Stimulated activated CD4-positive, alpha-beta T cell treated with anti-CD3 and anti-CD28 coated beads, Interleukin-1b, Interleukin-23, amount 100 ng/mL, for 1 hour (primary cell): Measurements from ENCODE around the gene VILL.
"Not testable (repeated sequence)": the region's sequence is repeated elsewhere in the genome, so short reads cannot be mapped to it uniquely, and the experiment has no call there.

Experiments
- DNase-seq, 2 donors: peaks; one replicate each; pipeline ENCODE4 v3.0.0-alpha.2; 2020; ENCODE audit warnings: low read depth in 2 of 2

VILL gene

DNA sequence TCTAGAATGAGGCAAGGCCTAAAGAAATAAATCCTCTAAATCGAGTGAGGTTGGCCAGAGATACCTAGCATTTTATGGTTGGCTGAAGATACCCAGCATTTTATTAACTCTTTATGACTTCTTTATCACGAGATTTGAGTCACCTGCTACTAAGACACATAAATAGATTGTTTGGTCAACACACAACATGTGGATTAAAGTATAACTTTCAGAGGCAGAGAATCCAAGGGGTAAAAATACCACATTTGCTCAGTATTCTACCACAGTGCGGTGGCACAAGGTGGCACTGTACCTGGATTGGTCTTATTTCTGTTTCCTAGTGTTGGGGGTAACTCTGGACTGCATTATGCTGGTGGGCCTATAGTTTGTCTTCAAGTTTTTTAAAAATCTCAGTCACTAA, 27.0 kb upstream of the VILL start:
- no peak for DNase-seq

DNA sequence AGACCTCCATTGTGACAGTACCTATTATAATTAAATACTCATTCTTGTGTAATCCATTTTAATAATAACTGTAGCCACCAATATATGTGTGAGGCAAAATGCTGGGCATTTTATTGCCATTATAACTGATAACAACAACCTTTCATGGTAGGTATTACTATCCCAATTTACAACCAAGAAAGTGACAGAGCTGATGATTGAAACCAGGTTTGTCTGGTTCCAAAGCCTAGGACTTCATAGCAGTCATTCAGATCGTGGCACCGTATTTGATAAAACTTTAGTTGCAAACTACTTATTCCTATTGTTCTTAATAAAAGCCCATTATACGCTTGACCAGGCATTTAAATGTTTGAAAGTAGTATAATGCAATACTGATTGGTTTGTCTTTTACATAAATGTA, 26.4 kb upstream of the VILL start:
- no peak for DNase-seq

DNA sequence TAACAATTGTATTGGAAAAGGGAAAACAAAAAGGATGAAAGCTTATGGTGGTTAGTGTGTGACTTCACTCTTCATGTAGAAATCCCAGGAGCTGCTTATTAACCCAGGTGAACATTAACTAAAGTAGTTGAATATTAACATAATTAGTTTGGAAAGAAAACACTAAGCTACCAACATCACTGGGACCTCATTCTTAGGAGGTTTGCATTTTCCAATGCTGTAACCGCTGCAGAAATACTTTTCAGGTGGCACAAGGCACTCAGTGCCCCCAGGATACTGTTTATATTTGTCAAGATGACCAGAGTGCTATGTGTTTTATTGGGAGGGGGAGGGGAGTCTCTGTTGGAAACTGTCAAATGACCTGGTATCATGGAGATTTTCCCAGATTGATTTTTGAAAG, 25.9 kb upstream of the VILL start:
- DNase-seq, result no peak

DNA sequence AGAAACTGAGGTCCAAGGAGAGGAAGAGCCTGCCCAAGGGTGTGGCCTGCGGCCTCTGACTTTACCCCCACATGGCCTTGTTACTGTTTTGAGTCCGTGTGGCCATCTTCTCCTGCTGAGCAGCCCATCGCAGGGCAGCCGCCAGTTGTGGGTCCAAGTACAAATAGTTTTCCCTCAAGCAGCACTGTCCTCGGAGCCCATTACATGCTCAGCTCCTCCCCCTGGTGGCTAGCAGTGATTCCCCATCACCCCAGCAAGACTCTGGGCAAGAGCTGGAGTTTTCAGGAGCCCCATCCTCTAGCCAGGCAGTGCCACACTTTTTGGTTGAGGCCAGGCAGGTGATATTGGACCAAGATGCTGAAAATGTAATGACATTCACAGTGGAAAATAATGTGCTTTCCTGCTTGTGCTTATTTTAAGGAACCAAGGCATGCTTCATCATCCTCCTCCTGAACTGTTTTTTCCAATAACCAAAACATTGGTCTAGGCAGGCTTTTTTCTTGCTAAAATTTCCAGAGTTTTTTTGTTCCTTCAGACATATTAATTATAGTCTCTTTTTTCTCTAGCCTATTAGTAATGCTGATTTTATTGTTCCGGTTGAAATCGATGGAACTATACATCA, 23.2 kb upstream of the VILL start:
- DNase-seq, result peak; percentile 7 to 39

DNA sequence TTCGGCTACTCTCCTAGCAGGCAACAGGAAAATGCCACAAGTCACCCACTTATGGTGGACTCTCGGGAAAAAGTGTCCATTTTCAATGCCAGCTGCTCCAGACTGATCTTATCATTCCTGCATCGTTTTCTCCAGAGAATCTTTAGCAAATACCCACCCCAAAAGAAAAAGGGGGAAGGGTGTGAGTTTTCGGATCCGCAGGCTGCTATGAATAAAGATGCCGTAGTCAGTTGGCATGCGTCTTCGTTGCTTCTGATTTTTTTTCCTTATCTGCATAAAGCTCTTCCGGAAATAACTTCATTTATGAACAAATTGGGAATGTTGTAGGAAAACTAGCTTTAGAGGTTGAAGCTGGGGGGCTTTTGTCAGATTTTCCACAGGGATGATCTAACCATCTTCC, 22.4 kb upstream of the VILL start:
- DNase-seq, result no peak

DNA sequence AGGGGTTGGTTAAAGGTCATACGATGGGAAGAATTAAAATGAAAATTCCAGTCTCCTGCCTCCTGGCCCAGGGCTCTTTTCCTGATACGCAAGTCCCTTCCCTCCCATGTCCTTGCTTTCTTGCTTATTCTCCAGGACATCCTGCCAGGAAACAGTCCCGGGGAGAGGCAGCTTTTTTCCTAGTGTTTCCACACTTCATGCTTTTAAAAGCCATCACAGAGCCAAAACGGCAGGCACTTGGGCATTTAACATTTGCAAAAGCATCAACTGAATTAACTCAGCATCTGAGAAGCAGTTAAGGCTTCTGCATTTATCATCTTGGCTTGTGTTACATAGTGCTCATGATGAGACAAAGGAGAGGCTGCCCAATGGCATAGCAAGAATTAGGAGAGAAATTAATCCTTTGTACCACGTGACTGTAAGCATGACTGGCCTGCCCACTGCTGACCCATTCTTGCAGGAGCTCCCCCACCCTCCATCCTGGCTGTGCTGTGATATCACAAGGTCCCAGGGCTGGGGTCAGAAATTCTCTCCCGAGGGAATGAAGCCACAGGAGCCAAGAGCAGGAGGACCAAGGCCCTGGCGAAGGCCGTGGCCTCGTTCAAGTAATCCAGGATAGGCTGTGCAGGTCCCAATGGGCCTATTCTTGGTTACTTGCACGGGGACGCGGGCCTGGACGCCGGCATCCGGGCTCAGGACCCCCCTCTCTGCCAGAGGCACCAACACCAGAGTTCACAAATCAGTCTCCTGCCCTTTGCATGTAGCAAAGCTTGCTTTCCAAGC, 21.6 kb upstream of the VILL start:
- no peak for DNase-seq

DNA sequence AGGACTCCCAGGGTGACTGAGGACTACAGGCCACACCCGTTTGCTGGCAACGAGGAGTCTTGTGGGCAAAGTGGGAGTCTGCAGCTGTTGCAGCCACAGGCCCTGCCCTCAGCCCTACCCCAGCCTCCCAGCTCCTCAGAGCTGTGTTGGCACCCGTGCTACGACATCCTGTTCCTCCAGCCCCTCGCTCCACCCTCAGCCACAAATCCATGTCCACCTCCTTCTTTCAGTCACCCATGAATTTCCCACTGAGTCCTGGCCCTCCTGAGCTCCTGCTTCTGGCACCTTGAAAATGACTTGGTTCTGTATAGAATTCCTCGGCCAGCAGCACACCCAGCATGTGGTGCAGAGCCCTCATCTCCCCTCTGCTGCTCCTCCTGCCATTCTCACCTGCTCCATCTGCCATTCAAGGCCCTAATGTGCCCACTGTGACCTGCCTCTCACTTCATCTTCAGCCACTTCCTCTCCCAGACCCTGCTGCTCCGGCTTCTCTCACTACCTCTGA, 20.9 kb upstream of the VILL start:
- DNase-seq, result no peak

DNA sequence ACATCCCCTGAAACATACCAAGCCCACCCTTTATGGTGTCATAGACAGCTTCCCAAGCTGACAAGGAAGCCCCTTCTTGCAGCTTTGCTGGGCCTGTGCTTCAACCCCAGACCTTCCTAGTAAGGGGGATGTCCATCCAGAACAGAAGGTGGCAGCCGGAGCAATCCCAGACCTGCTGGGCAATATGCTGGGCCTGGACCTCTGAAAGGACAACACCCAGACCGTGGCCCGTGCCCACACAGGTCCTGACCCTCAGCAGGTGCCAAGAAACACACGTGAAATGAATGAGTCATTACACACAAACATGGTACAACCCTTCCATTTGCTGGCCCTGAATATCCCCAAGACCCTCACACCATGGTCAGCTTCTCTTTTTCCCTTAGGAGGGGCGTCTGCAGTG, 19.8 kb upstream of the VILL start:
- DNase-seq, result no peak

DNA sequence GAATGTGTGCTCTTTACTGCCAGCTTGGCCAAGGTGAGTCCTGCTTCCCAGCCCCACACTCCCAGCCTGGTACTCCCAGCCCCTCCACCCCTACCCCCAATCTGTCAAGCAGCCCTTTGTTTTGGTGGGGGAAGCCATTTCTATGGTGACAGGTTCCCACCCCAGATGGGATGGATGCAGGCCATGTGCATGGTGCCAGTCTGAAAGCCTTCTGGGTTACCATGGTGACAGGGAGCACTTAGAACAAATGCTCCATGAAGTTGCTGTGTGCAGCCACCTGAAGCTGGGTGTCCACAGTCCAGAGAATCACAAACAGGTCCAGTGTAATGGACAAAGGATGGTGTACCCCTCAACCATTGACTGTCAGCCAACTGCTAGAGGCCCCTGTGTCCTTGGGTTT, 19.1 kb upstream of the VILL start:
- no peak for DNase-seq

DNA sequence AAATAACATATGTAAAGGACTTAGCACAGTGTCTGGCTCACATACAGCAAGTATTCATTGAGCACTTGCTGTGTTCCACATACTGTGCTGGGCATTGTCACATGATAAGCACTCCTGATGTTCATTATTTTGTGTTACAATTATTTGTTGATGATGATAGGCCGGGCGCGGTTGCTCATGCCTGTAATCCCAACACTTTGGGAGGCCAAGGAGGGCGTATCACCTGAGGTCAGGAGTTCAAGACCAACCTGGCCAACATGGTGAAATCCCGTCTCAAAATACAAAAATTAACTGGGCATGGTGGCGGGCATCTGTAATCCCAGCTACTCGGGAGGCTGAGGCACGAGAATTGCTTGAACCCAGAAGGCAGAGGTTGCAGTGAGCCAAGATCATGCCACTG, 18.5 kb upstream of the VILL start:
- not testable (repeated sequence) for DNase-seq

DNA sequence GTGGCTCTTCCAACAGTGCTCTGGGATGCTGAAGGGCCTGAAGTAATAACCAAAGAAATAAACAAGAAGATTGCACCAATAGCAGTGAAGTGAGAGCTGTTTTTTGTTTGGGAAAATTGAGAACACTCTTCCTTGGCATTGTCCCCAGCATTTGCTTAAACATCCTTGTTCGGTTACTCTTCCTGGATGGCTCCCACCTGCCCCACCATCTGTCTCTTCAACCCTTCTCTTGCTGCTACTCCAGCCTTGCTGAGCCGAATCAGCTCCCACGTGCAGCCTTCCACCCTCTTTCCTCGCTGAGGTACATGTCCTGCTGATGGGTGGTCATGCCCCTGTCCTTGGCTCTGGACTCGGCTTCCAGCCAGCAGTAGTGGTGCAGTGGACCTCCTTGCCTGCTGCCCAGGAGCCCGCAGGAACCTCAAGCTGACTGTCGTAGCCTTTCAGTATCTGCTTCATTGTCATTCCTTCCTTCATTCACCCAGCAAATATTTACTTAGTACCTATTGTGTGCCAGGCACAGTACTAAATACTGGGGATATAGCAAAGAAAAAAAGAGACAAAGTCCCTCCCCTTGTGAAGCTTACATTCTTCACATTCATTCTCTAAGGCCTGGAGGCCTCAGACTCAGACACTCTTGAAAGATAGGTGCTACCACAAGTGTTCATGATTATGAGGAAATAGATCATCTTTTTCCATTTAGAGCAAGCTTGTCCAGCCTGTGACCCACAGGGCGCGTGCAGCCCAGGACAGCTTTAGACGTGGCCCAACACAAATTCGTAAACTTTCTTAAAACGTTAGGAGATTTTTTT, 17.1 kb upstream of the VILL start:
- DNase-seq, result no peak

DNA sequence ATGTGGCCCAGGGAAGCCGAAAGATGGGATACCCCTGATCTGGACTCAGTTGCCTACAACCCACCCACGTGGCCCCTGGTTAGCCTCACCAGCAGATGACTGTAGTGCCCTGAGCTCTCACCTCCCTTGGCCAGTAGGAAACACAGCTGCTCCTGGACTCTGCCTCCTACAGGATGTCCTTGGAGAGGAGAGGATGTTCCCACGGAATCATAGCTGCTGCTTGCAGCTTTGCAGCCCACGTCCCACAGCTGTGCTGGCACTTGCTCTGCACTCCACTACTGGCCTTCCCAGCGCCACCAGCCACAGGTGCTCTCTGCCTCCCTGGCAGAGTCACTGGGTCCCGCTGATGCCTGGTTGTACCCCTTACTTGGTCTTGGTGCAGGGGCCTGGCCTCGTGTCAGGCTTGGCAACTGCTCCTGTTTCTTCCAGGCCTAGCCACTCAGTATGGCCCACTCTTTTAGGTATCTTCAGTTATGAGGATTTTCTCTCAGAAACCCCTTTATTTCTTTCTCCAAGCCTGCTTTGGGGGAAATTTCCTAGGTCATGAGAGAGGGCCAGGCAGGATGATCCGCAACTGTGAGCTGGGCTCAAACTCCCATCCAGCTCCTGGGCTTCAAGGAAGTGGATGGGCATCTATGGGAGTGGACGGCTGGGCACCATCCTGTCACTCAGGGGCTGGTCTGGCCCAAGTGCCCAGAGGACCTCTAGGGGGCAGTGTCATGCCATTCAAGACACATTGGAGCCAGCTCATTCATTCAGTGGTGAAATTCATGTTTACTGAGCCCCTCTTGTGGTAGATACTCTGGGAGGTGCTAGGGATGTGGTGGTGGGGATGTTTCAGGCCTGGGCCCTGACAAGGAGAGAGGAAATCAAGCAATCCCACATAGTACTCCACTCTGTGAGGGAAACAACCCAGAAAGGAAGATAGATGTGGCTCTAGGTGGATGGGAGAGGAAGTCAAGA, 16.2 kb upstream of the VILL start:
- peak; percentile 36 to 37 for DNase-seq

DNA sequence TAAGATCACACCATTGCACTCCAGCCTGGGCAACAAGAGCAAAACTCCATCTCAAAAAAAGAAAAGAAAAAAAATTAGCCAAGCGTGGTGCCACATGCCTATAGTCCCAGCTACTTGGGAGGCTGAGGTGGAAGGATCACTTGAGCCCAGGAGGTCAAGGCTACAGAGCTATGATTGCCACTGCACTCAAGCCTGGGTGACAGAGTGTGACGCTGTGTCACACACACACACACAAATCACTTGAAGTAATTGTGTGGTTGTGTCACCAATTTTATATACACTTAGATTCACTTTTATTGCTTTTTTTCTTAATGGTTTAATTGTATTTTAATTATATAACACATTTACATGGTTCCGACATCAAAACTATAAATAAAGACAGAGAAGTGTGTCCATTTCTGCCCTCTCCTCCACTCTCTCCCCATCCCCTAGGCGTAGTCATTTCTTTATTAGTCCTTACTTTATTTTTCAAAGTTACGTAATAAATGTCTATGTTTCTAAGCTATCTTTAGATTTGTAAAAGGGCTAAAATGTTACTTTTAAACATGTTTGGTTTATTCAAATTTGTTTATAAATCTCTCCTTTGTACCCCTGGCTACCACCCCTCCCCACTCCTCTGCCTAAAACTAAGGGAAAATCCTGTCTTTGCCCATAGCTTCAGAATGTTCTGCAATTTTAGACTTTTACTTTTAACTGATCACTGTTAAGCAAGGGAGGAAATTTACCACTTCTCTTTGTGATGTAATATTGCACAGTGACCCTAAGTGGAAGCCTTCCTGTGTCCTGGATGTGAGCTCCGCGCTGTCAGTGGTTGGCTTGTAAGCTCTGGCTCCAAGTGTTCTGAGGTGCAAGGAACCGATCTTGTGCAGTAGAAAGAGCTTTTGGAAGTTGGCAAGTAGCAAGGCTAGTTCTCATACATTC, 10.8 kb upstream of the VILL start:
- no peak for DNase-seq

DNA sequence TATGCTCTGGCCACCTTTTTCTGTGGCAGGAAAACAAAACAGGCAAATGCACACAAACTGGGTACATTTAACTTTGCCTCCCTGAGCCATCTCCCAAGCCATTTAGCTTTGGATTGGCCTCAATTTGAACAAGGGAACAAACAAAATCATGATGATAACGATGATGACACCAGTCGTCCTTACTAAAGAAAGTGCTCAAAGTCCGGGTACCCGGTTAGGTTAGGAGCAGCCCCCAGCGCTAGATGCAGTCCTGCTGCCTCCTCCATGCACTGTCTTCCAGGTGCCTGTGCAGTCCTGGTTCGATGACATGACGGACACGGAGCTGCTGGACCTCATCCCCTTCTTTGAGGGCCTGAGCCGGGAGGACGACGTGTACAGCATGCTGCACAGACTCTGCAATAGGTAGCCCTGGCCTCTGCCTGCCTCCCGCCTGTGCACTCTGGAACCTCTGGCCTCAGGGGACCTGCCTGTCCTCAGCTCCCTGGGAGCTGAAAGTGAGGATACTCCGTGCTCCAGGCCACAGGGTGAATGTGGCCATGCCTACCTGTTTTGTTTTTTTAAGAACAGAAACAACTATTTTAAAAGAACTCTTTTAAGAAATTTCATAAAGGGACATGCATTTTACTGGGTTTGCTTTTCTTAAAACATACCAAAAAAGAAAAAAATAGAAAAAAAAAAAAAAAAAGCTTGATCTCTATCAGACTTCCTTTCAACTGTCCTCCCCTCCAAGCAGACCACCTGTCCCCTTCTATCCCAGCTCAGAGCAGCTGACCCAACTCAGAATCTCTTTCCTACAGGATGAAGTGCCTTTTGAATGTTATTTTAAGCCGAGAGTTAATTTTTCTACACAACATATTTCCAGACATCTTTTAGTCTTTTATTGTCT, 9.9 kb upstream of the VILL start:
- no peak for DNase-seq

DNA sequence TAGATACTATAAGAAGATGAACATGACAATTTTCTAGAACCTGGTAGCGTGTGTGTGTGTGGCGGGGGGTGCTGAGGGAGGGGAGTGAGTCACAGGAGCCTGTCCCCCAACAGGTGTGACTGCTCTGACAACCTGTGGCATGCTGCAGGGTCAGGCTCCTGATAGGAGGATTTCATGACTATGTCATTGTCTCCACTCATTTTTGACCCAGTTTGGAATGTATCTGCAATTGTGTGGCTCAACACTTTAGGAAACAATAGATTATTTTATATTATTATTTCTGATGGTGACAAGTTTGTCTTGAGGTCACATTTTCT, 9.3 kb upstream of the VILL start:
- DNase-seq, result no peak

DNA sequence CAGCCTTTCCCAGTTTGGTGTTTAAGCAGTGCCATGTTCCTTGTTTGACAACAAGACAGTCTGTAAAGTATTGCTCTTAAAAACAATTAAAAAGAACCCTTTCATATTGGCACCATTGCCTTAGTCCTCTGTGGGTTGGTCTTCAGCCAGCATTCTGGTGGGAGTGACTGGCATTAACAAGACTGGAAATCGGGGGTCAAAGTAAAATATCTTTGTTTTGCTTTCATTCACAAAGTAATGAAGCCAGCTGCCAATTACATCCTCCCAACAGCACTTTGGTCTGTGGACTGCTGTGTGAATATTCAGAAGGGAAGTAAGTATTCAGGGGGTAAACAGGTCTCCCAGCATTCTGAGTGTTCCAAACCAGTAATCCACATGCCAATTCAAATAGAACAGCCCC, 8.3 kb upstream of the VILL start:
- no peak for DNase-seq

DNA sequence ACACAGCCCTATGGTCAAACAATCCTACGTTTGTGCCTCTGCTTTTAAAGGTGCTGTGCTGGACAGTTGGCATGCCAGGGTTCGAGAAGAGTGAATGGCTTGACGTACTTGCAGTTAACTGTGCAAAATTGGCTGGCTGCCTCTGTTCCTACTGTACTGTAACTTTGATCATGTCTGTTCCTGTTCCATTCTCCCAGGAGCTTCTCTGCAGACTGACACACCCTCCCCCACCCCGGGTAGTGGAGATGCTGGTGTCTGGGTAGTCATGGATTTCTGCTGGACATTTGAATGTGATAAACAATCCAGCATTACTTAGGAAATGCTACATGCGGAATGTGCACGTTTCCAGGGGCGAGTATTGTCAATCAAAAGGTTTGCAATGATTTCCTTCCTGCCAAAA, 6.5 kb upstream of the VILL start:
- DNase-seq, result no peak

DNA sequence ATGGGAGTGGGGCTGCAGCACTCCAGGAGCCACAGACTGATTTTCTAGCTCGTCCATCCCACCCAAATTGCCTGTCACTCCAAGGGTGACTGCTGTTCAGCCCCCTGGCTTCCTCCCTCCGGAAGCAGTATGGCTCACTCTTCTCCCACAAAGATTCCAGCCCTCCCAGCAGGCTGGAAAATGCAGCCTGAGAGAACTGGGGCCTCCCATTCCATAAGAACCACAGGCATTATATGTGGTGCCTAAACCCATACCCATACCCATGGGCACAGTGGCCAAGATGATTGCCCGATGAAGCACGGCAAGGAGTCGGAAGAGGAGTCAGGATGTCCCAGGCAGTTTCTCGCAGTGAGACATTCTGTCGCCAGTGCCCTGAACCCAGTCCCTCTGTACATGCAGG, 6.0 kb upstream of the VILL start:
- DNase-seq, result no peak

DNA sequence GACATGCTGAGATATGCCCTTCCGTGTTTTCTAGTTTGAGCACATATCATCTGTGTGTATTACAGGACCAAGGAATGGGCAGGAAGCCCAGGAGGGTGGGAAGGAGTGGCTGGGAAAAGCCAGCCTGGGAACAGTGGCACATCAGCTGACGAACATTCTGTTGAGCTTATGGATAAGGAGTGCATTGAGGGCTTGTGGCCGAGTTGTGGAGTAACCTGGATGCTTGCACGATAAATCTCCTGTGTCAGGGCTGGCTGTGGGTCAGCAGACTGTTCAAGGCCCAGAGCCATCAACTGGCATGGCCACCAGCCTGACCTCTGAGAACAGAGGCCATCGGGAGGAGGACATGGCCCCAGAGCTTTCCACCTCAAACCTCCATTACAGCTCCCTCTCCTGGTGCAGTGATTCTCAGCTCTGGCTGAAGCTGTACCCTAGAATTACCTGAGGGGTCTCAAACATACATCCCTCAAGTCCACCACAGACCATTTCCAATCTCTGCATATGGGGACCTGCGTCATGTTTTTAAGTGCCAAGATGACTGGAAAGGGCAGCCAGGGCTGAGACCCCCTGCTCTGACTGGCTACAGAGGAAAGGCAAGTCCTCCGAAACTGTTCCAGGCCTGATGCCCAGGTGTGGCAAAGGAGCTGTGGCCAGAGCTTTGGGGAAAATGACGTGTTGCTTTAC, 4.8 kb upstream of the VILL start:
- DNase-seq, result no peak
